ENCODE results near the gene DMRTA2. TPM values are rescaled to one million over a fixed set of nuclear protein-coding genes. Genes with fewer than 3 reads are reported as not detected.

DMRTA2 gene
- total and polyA plus RNA-seq, 2 donors (not counting 3 experiments of a cell fraction or from before 2014, with no cell fraction given): not detected

- Histone ChIP-seq H3K27me3 (ENCODE audit: control insufficient read depth in 2 of 2, insufficient read depth in 2 of 2, low read length in 2 of 2) (no peaks in the 10 kb centered on the region), H3K4me2 (ENCODE audit: insufficient read depth, low read length) (no peak overlapping the region), H3K4me1 (ENCODE audit: control insufficient read depth, extremely low read depth, insufficient read depth, low read length) (no peaks in the 10 kb centered on the region), H4K20me1 (replicated peaks; ENCODE audit: control insufficient read depth, extremely low read depth, insufficient read depth, low read length) (no peaks in the 10 kb centered on the region), H3K4me3 (replicated peaks in 1 of 3; ENCODE audit: insufficient read depth in 1 of 3, low read depth in 1 of 3, low read length in 3 of 3) (no peak overlapping the region), H2AFZ (ENCODE audit: low read depth, low read length) (no peak overlapping the region), H3K9ac (replicated peaks; ENCODE audit: extremely low read depth, insufficient read depth, low read length) (no peak overlapping the region), H3K36me3 (ENCODE audit: control insufficient read depth in 2 of 2, extremely low read depth in 1 of 2, insufficient read depth in 2 of 2, low read length in 2 of 2) (no peaks in the 10 kb centered on the region), H3K9me1 (replicated peaks; ENCODE audit: control insufficient read depth, extremely low read depth, insufficient read depth, low read length) (no peaks in the 10 kb centered on the region), H3K27ac (ENCODE audit: insufficient read depth, low read depth, low read length) (no peak overlapping the region), H3K9me3 (replicated peaks; ENCODE audit: control insufficient read depth, insufficient read depth, low read length) (no peaks in the 10 kb centered on the region), H3K79me2 (ENCODE audit: control insufficient read depth, insufficient read depth, low read length) (no peaks in the 10 kb centered on the region)
- ChIA-PET POLR2A (no interaction called here), CTCF (interaction anchor here (1.0 to 3.5 kb wide), 2 partner anchors 9 to 326 kb away, joined by 3 to 10 read pairs; no protein-coding TSS in a partner anchor)
- DNase-seq (ENCODE audit: low read depth, low spot score) (no peak), FAIRE-seq (no peak)
- BruUV-seq (replicated peaks): no TSS peak
- dilution Hi-C loops (cut with MboI; ENCODE audit: extremely low pct_ligation_motif_present, low sequenced_read_pairs): no loop called here
- TF ChIP-seq CTCF (IDR thresholded peaks at IDR 0.05; ENCODE audit: extremely low read depth in 1 of 2, insufficient read depth in 1 of 2, low read depth in 1 of 2, low read length in 2 of 2) (no peak), FOS (IDR thresholded peaks at IDR 0.05; ENCODE audit: borderline replicate concordance, insufficient read depth, low read length) (no peak), EZH2 (IDR thresholded peaks at IDR 0.05; ENCODE audit: borderline replicate concordance, low read depth, low read length, severe bottlenecking) (no peak), MAX (IDR thresholded peaks at IDR 0.05; ENCODE audit: insufficient read depth, insufficient read length) (no peak), POLR2AphosphoS5 (IDR thresholded peaks at IDR 0.05; ENCODE audit: insufficient read depth, low read depth, low read length) (no peak), MYC (IDR thresholded peaks at IDR 0.05; ENCODE audit: low read depth, low read length) (no peak), GATA2 (IDR thresholded peaks at IDR 0.05; ENCODE audit: insufficient read depth, insufficient read length, low read depth, low read length) (no peak)
- intact Hi-C loops (cut with micrococcal nuclease): no loop called here
Measured at GRCh38 chr1:50378770-50379169, 44.5 kb downstream of the DMRTA2 start.

Measured in endothelial cell of umbilical vein (primary cell).